ENCODE measurements around the gene PMS2.
"Not testable (repeated sequence)": the region's sequence is repeated elsewhere in the genome, so short reads cannot be mapped to it uniquely, and the experiment has no call there.

The PMS2 gene

DNA sequence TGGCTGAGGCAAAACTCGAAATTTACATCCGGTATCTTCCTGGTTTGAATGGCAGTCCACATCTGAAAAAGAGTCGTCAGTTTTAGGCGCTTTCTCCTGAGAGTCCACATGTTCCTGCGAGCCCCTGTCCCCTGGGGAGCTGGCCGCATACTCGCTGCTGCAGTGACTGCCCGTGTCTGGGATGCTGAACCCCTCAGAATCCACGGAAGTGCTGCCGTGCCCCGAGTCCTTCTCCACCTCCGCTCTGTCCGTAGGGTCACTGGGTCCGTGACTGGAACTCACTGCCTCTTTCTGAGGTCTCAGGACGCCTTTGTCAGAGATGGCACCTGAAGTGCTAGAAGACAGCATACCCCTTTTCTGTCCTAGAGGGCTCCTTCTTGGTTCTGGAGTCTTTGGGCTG lies 21.8 kb downstream of the PMS2 start:
- H3K4me3 ChIP-seq (ENCODE audit: low read depth, low read length); CTCF ChIA-PET; H3K27ac ChIP-seq (ENCODE audit: extremely low read depth, low read depth, low read length); H3K4me1 ChIP-seq (ENCODE audit: control insufficient read depth, insufficient read depth, low read length); H3K9me3 ChIP-seq (ENCODE audit: control insufficient read depth, insufficient read depth, low read depth, low read length); POLR2A ChIA-PET: not testable (repeated sequence)
- H3K36me3 ChIP-seq (ENCODE audit: control insufficient read depth in 2 of 2, insufficient read depth in 1 of 2, low read length in 2 of 2), result peaks cover 31 to 32% of the 10 kb centered on the region in 2 experiments

GRCh38 chr7:5979680-5980314 lies 29.1 kb downstream of the PMS2 start:
- H3K36me3 ChIP-seq (ENCODE audit: control insufficient read depth in 2 of 2, insufficient read depth in 1 of 2, low read length in 2 of 2); CTCF ChIA-PET; H3K27ac ChIP-seq (ENCODE audit: extremely low read depth, low read depth, low read length); H3K4me1 ChIP-seq (ENCODE audit: control insufficient read depth, insufficient read depth, low read length); H3K4me3 ChIP-seq (ENCODE audit: low read depth, low read length); H3K9me3 ChIP-seq (ENCODE audit: control insufficient read depth, insufficient read depth, low read depth, low read length): not testable (repeated sequence)
- POLR2A ChIA-PET, result interaction anchor here (1.8 kb wide), 1 partner anchor 766 kb away, joined by 4 read pairs; no protein-coding TSS in a partner anchor

GRCh38 chr7:5973580-5973979 lies 35.3 kb downstream of the PMS2 start:
- H3K4me1 ChIP-seq (ENCODE audit: control insufficient read depth, insufficient read depth, low read length); H3K4me3 ChIP-seq (ENCODE audit: low read depth, low read length); CTCF ChIA-PET; H3K36me3 ChIP-seq (ENCODE audit: control insufficient read depth in 2 of 2, insufficient read depth in 1 of 2, low read length in 2 of 2); POLR2A ChIA-PET; H3K9me3 ChIP-seq (ENCODE audit: control insufficient read depth, insufficient read depth, low read depth, low read length); H3K27ac ChIP-seq (ENCODE audit: extremely low read depth, low read depth, low read length): not testable (repeated sequence)

GRCh38 chr7:5970347-5970911 lies 38.4 kb downstream of the PMS2 start, which contains the start of gene RSPH10B:
Gene RSPH10B, minus strand, starts transcription at chr7:5970689. Its CDS starts 3,573 bp downstream, at chr7:5967116.
- CTCF ChIA-PET; H3K36me3 ChIP-seq (ENCODE audit: control insufficient read depth in 2 of 2, insufficient read depth in 1 of 2, low read length in 2 of 2); H3K4me1 ChIP-seq (ENCODE audit: control insufficient read depth, insufficient read depth, low read length); H3K27ac ChIP-seq (ENCODE audit: extremely low read depth, low read depth, low read length); H3K9me3 ChIP-seq (ENCODE audit: control insufficient read depth, insufficient read depth, low read depth, low read length); POLR2A ChIA-PET; H3K4me3 ChIP-seq (ENCODE audit: low read depth, low read length): not testable (repeated sequence)

DNA sequence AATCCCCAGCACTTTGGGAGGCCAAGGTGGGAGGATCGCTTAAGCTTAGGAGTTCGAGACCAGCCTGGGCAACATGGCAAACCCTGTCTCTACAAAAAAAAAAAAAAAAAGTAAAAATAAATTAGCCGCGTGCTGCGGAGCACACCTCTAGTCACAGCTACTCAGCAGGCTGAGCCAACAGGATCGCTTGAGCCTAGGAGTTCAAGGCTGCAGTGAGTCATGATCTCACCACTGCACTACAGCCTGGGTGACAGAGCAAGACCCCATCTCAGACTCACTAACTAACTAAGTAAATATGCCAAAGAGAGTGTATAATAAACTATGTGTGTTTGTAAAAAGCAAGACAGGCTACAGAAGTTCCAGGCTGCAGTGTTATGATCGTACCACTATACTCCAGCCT lies 45.0 kb downstream of the PMS2 start:
- H3K4me1 ChIP-seq (ENCODE audit: control insufficient read depth, insufficient read depth, low read length); CTCF ChIA-PET; H3K36me3 ChIP-seq (ENCODE audit: control insufficient read depth in 2 of 2, insufficient read depth in 1 of 2, low read length in 2 of 2); POLR2A ChIA-PET; H3K4me3 ChIP-seq (ENCODE audit: low read depth, low read length); H3K27ac ChIP-seq (ENCODE audit: extremely low read depth, low read depth, low read length); H3K9me3 ChIP-seq (ENCODE audit: control insufficient read depth, insufficient read depth, low read depth, low read length): not testable (repeated sequence)

DNA sequence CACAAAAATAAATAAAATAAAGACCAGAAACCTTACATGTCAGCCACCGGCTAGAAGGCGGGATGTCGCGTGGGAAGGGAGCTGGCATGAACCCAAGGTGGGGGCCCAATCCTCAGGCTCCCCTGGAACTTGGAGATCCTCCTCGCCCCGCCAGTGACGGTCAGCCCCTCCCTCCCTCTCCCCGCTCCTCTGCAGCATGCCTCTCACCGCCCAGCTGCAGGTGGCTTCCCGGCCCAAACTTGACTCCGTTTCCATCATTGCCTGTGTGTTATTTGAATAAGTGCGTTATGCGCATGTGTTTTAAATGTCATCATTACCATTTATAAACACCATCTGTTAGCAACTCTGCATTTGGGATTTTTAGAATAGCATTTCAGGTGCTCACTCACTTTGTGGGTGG lies 45.6 kb downstream of the PMS2 start:
- H3K9me3 ChIP-seq (ENCODE audit: control insufficient read depth, insufficient read depth, low read depth, low read length); H3K27ac ChIP-seq (ENCODE audit: extremely low read depth, low read depth, low read length); H3K36me3 ChIP-seq (ENCODE audit: control insufficient read depth in 2 of 2, insufficient read depth in 1 of 2, low read length in 2 of 2); POLR2A ChIA-PET; CTCF ChIA-PET; H3K4me1 ChIP-seq (ENCODE audit: control insufficient read depth, insufficient read depth, low read length); H3K4me3 ChIP-seq (ENCODE audit: low read depth, low read length): not testable (repeated sequence)

- H3K36me3 ChIP-seq (ENCODE audit: control insufficient read depth in 2 of 2, insufficient read depth in 1 of 2, low read length in 2 of 2); CTCF ChIA-PET; H3K9me3 ChIP-seq (ENCODE audit: control insufficient read depth, insufficient read depth, low read depth, low read length); H3K27ac ChIP-seq (ENCODE audit: extremely low read depth, low read depth, low read length); H3K4me3 ChIP-seq (ENCODE audit: low read depth, low read length); H3K4me1 ChIP-seq (ENCODE audit: control insufficient read depth, insufficient read depth, low read length); POLR2A ChIA-PET: not testable (repeated sequence)
Measured at GRCh38 chr7:5934945-5935450, 73.9 kb downstream of the PMS2 start.

DNA sequence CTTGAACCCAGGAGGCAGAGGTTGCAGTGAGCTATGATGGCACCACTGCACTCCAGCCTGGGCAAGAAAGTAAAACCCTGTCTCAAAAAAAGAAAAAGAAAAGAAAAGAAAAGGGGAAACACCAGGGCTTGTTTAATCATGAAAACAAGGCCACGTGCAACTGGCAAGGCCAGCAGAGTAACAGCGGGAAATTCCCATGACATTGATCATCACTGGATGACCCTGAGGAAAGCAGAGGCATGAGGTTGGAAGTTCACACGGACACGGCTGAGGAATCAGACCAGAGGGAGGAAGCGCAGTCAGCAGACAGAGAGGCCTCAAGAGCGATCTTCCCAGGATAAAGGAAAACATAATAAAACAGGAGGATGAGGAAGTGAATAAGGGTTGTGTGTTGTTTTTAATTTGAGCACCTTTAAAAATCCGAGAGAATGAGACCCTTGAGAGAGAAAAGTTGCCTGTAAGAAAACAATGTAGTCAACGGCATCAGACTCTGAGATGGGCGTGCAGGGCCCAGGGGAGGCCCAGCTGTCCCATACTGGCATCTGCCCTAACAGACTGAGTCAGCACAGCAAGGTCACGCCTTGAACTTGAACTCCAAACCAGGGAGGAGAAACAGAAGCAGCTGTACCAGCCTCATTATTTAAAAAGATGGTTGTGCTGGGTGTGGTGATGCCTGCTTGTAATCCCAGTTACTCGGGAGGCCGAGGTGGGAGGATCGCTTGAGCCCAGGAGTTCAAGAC lies 76.8 kb downstream of the PMS2 start:
- H3K4me1 ChIP-seq (ENCODE audit: control insufficient read depth, insufficient read depth, low read length); POLR2A ChIA-PET; H3K36me3 ChIP-seq (ENCODE audit: control insufficient read depth in 2 of 2, insufficient read depth in 1 of 2, low read length in 2 of 2); CTCF ChIA-PET; H3K27ac ChIP-seq (ENCODE audit: extremely low read depth, low read depth, low read length); H3K4me3 ChIP-seq (ENCODE audit: low read depth, low read length); H3K9me3 ChIP-seq (ENCODE audit: control insufficient read depth, insufficient read depth, low read depth, low read length): not testable (repeated sequence)

- H3K9me3 ChIP-seq (ENCODE audit: control insufficient read depth, insufficient read depth, low read depth, low read length); CTCF ChIA-PET; POLR2A ChIA-PET; H3K4me1 ChIP-seq (ENCODE audit: control insufficient read depth, insufficient read depth, low read length); H3K36me3 ChIP-seq (ENCODE audit: control insufficient read depth in 2 of 2, insufficient read depth in 1 of 2, low read length in 2 of 2); H3K27ac ChIP-seq (ENCODE audit: extremely low read depth, low read depth, low read length); H3K4me3 ChIP-seq (ENCODE audit: low read depth, low read length): not testable (repeated sequence)
Measured at GRCh38 chr7:5931250-5931649, 77.6 kb downstream of the PMS2 start.

GRCh38 chr7:5930290-5930689 lies 78.6 kb downstream of the PMS2 start:
- H3K4me1 ChIP-seq (ENCODE audit: control insufficient read depth, insufficient read depth, low read length); CTCF ChIA-PET; H3K9me3 ChIP-seq (ENCODE audit: control insufficient read depth, insufficient read depth, low read depth, low read length); H3K36me3 ChIP-seq (ENCODE audit: control insufficient read depth in 2 of 2, insufficient read depth in 1 of 2, low read length in 2 of 2); H3K4me3 ChIP-seq (ENCODE audit: low read depth, low read length); H3K27ac ChIP-seq (ENCODE audit: extremely low read depth, low read depth, low read length); POLR2A ChIA-PET: not testable (repeated sequence)

GRCh38 chr7:5926263-5926870 lies 82.5 kb downstream of the PMS2 start:
- POLR2A ChIA-PET; H3K4me3 ChIP-seq (ENCODE audit: low read depth, low read length); H3K9me3 ChIP-seq (ENCODE audit: control insufficient read depth, insufficient read depth, low read depth, low read length); H3K36me3 ChIP-seq (ENCODE audit: control insufficient read depth in 2 of 2, insufficient read depth in 1 of 2, low read length in 2 of 2); H3K4me1 ChIP-seq (ENCODE audit: control insufficient read depth, insufficient read depth, low read length); H3K27ac ChIP-seq (ENCODE audit: extremely low read depth, low read depth, low read length): not testable (repeated sequence)
- CTCF ChIA-PET, result interaction anchor here (0.6 kb wide), 1 partner anchor 100 kb away, joined by 4 read pairs; no protein-coding TSS in a partner anchor
